Left ventricle myocardium inferior (tissue), 1 donor: ENCODE data around the gene P2RY8. TPM values are rescaled to one million over a fixed set of nuclear protein-coding genes. Genes with fewer than 3 reads are reported as not detected.

ENCODE experiments used
- DNase-seq: peaks from one replicate; pipeline ENCODE4 v3.0.0-alpha.2; 2020
- H3K27ac ChIP-seq: fragments of 200-600 bp; replicated peaks from 2 replicates; pipeline ENCODE4 v1.8.0; 2021
- H3K27me3 ChIP-seq: fragments of 200-600 bp; 2 replicates; pipeline ENCODE4 v1.8.0; 2021; ENCODE audit warnings: low read depth
- H3K36me3 ChIP-seq: fragments of 200-600 bp; 2 replicates; pipeline ENCODE4 v1.8.0; 2021
- H3K4me1 ChIP-seq: fragments of 200-600 bp; 2 replicates; pipeline ENCODE4 v1.8.0; 2021
- H3K4me3 ChIP-seq: fragments of 200-600 bp; 2 replicates; pipeline ENCODE4 v1.8.0; 2021; ENCODE audit warnings: mild to moderate bottlenecking, moderate library complexity
- H3K9me3 ChIP-seq: fragments of 200-600 bp; replicated peaks from 2 replicates; pipeline ENCODE4 v1.8.0; 2021
- intact Hi-C: fragments of 100-400 bp; cut with micrococcal nuclease; formaldehyde crosslinking; loops from one replicate; pipeline ENCODE4 v1.11.0; 2022
- total RNA-seq: library from RNA; stranded (reverse); fragmentation: NEBNext Ultra II Directional; extraction: Animal tissue kit (Norgen Biotek cat#: 25700); gene quantifications from one replicate; pipeline ENCODE4 v1.2.1, GENCODE V29; 2021
- TF ChIP-seq, protein P1 (sequence below): fragments of 200-600 bp; IDR thresholded peaks from 2 replicates; pipeline ENCODE4 v1.8.0; 2021; ENCODE audit warnings: antibody characterized with exemption, mild to moderate bottlenecking, borderline replicate concordance
- donor health status: DM: no; HTN: yes; CAD: no; lungs with severe emphysema.

Gene P2RY8
- total RNA-seq, 1 donor from 2014 or later: 1.9 TPM

DNA sequence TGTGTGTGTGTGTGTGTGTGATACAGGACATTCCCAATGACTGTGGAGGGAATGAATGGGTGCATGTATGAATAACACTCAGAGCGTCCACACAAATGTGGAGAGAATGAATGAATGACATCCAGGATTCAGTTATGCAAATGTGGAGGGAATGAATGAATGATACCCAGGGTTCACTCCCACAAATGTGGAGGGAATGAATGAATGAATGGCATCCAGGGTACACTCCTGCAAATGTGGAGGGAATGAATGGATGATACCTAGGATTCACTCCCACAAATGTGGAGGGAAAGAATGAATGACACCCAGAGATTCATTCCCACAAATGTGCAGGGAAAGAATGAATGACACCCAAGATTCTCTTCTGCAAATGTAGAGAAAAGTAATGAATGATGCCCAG is 48.2 kb downstream of the P2RY8 start:
- Histone ChIP-seq H3K27me3 (peaks cover 24% of the 10 kb centered on the region), H3K27ac (no peak overlapping the region), H3K9me3 (peaks cover 15% of the 10 kb centered on the region), H3K4me1 (peaks cover 26% of the 10 kb centered on the region), H3K36me3 (no peaks in the 10 kb centered on the region), H3K4me3 (no peak overlapping the region)
- no peak for DNase-seq
- TF ChIP-seq, protein P1, sequence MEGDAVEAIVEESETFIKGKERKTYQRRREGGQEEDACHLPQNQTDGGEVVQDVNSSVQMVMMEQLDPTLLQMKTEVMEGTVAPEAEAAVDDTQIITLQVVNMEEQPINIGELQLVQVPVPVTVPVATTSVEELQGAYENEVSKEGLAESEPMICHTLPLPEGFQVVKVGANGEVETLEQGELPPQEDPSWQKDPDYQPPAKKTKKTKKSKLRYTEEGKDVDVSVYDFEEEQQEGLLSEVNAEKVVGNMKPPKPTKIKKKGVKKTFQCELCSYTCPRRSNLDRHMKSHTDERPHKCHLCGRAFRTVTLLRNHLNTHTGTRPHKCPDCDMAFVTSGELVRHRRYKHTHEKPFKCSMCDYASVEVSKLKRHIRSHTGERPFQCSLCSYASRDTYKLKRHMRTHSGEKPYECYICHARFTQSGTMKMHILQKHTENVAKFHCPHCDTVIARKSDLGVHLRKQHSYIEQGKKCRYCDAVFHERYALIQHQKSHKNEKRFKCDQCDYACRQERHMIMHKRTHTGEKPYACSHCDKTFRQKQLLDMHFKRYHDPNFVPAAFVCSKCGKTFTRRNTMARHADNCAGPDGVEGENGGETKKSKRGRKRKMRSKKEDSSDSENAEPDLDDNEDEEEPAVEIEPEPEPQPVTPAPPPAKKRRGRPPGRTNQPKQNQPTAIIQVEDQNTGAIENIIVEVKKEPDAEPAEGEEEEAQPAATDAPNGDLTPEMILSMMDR: no peak
- intact Hi-C loops: no loop called here

DNA sequence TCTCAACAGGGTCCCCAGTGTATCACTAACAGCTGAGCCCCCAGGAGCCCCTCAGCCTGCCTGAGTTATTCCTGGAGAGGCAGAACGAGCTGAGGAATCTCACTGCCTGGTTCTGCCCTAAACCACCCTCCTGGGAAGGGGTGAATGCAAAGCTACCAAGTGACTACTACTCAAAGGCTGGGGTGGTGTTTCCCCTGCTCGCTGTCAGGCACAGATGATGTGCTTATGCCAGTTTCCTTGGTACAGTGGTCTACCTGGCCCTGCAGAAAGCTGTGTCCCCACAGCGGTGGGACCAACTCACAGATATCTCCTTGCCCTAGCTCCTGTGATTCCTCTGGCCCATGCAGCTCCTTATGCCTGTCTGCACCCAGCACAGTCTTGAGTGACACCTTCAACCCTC is 48.8 kb downstream of the P2RY8 start:
- no peak overlapping the region for H3K27ac ChIP-seq
- no peak overlapping the region for H3K4me3 ChIP-seq
- DNase-seq: no peak
- intact Hi-C loops: no loop called here
- H3K4me1 ChIP-seq: peaks cover 23% of the 10 kb centered on the region
- H3K9me3 ChIP-seq: peaks cover 15% of the 10 kb centered on the region
- H3K36me3 ChIP-seq: no peaks in the 10 kb centered on the region
- TF ChIP-seq, protein P1: no peak
- H3K27me3 ChIP-seq: peaks cover 24% of the 10 kb centered on the region

DNA sequence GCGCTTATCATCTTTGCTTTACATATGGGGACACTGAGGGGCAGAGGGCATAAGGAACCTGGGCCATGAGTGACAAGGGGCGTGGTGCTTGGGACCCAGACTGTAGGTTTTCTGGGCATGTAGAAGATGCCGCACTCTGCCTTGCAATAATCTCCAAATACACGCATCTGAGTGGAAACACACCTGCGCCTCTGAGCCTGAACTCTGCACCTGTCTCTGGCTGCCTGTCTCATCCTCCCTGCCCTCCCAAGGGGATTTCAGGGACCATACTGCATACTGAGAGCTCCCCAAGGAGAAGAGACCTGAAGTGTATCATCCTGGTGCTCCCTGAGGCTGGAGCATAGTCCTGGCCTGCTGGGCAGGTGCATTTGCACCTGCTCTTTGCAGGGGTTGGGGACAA is 49.6 kb downstream of the P2RY8 start:
- DNase-seq: no peak
- peaks cover 24% of the 10 kb centered on the region for H3K27me3 ChIP-seq
- peak overlapping the region; percentile 91 for H3K27ac ChIP-seq
- H3K4me1 ChIP-seq: peaks cover 23% of the 10 kb centered on the region
- H3K36me3 ChIP-seq: no peaks in the 10 kb centered on the region
- intact Hi-C loops: no loop called here
- TF ChIP-seq, protein P1: no peak
- peak overlapping the region; percentile 38 for H3K4me3 ChIP-seq
- peaks cover 12% of the 10 kb centered on the region for H3K9me3 ChIP-seq

DNA sequence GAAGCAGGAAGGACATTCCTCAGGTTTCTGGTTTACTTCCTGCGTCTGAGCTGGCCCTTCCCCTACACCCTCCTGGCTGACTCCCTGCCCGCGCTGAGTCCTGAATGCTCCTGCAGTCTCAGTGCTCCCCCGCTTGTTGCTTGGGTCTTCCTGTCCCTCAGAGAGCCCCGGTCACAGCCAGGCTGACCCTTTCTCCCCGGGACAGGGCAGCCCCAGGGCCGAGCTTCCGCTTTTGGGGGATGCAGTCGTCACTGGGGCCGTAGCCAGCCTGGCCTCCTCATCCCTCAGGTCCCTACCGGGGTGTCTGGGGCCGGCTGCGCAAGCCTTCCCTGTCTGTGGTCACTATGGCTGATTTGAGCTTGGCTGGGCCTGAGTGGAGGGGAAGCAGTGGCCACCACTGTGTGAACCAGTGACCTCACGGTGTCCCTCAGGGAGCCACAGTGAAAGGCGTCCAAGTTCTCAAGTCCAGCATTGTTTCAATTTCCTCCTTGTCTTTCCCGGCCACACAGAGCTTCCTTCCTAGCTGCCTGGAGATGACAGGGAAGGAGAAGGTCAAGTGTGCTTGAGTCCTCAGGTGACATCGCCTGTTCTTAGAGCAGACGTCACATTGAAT is 50.1 kb downstream of the P2RY8 start:
- peaks cover 25% of the 10 kb centered on the region for H3K27me3 ChIP-seq
- peaks cover 23% of the 10 kb centered on the region for H3K4me1 ChIP-seq
- peak overlapping the region; percentile 38 for H3K4me3 ChIP-seq
- H3K36me3 ChIP-seq: no peaks in the 10 kb centered on the region
- peaks cover 7% of the 10 kb centered on the region for H3K9me3 ChIP-seq
- intact Hi-C loops: no loop called here
- TF ChIP-seq, protein P1: no peak
- DNase-seq: peak; percentile 59
- peak overlapping the region; percentile 91 for H3K27ac ChIP-seq

DNA sequence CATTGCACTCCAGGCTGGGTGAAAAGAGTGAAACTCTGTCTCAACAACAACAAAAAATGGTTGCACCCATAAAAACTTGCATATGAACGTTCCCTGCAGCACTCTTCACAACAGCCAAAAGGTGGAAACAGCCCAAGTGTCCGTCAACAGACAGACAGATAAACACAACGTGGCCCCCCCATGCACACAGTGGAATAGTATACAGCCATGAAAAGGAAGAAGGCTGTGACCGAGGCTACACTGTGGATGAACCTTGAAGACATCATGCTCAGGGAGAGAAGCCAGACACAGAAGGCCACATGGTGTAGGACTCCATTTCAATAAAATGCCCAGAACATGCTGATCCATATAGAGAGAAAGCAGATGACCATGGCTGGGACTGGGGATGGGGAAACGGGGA is 50.8 kb downstream of the P2RY8 start:
- peaks cover 32% of the 10 kb centered on the region for H3K27me3 ChIP-seq
- H3K4me3 ChIP-seq: no peak overlapping the region
- TF ChIP-seq, protein P1: no peak
- H3K9me3 ChIP-seq: peaks cover 5% of the 10 kb centered on the region
- H3K27ac ChIP-seq: peak overlapping the region; percentile 91
- H3K4me1 ChIP-seq: peaks cover 30% of the 10 kb centered on the region
- H3K36me3 ChIP-seq: no peaks in the 10 kb centered on the region
- intact Hi-C loops: no loop called here
- no peak for DNase-seq
